Type B pancreatic cell (in vitro differentiated cells): ENCODE data around the gene SEMA3E. TPM values are rescaled to one million over a fixed set of nuclear protein-coding genes. Genes with fewer than 3 reads are reported as not detected.

Experiments
- DNase-seq: peaks from one replicate; pipeline ENCODE4 v3.0.0; 2021; ENCODE audit warnings: mixed read lengths; ENCODE audit not compliant: unreplicated experiment; ENCODE audit errors: extremely low spot score
- H3K27ac Mint-ChIP-seq: 2 replicates; pipeline ENCODE4 v1.8.0; 2021; ENCODE audit warnings: mild to moderate bottlenecking, mixed read lengths
- H3K27me3 Mint-ChIP-seq: 2 replicates; pipeline ENCODE4 v1.8.0; 2021; ENCODE audit warnings: mixed read lengths
- H3K36me3 Mint-ChIP-seq: 2 replicates; pipeline ENCODE4 v1.8.0; 2021; ENCODE audit warnings: mixed read lengths
- H3K4me1 Mint-ChIP-seq: one replicate; pipeline ENCODE4 v1.8.0; 2021; ENCODE audit warnings: mixed read lengths; ENCODE audit not compliant: unreplicated experiment
- H3K4me3 Mint-ChIP-seq: 2 replicates; pipeline ENCODE4 v1.8.0; 2021; ENCODE audit warnings: mild to moderate bottlenecking, mixed read lengths
- H3K9me3 Mint-ChIP-seq: 2 replicates; pipeline ENCODE4 v1.8.0; 2021; ENCODE audit warnings: mixed read lengths
- total RNA-seq: library from RNA; stranded (reverse); gene quantifications from 2 replicates; pipeline ENCODE4 v1.2.1, GENCODE V29; 2021; ENCODE audit warnings: low replicate concordance
- TF ChIP-seq, protein P1 (sequence below): fragments of 200-600 bp; sonication (generic); conservative IDR thresholded peaks from 2 replicates; pipeline ENCODE4 v1.5.0; 2021; ENCODE audit warnings: antibody characterized with exemption, mild to moderate bottlenecking

Gene SEMA3E
- total RNA-seq, 1 donor from 2014 or later, result 27.7 TPM

DNA sequence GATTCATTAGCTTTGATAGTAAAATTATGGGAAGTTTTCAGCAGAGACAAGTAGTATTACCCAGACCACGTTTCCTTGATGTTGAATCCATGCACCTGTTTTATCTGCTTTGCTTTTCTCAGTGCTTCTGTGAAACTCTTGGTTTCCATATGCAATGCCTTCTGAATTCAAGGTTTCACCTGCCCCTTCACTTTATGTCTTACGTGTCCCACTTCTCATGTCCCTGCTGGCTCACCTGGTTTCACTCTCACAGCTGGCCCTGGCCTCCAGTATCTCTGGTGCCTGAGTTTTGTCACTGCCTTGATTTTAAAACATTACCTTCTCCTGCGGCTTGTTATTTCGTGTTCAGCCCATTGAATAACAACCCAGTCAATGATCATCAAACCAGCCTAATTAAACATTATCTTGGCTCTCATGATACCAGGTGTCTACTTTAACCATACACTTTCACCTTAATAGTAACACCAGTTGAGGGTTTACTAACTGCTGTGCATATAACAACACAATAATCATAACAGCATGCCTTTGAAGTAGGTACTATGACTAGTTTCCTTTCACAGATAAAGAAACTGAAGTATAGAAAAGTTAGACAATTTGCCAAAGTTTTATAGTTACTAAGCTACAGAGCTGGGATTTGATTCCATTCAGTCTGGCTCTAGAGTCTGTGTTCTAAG lies 310.5 kb downstream of the SEMA3E start:
- no peaks in the 10 kb centered on the region for H3K36me3 Mint-ChIP-seq
- TF ChIP-seq, protein P1, sequence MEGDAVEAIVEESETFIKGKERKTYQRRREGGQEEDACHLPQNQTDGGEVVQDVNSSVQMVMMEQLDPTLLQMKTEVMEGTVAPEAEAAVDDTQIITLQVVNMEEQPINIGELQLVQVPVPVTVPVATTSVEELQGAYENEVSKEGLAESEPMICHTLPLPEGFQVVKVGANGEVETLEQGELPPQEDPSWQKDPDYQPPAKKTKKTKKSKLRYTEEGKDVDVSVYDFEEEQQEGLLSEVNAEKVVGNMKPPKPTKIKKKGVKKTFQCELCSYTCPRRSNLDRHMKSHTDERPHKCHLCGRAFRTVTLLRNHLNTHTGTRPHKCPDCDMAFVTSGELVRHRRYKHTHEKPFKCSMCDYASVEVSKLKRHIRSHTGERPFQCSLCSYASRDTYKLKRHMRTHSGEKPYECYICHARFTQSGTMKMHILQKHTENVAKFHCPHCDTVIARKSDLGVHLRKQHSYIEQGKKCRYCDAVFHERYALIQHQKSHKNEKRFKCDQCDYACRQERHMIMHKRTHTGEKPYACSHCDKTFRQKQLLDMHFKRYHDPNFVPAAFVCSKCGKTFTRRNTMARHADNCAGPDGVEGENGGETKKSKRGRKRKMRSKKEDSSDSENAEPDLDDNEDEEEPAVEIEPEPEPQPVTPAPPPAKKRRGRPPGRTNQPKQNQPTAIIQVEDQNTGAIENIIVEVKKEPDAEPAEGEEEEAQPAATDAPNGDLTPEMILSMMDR, result no peak
- no peaks in the 10 kb centered on the region for H3K9me3 Mint-ChIP-seq
- no peaks in the 10 kb centered on the region for H3K4me1 Mint-ChIP-seq
- H3K27ac Mint-ChIP-seq, result no peak overlapping the region
- H3K27me3 Mint-ChIP-seq, result no peaks in the 10 kb centered on the region
- no peak for DNase-seq
- H3K4me3 Mint-ChIP-seq, result no peak overlapping the region

DNA sequence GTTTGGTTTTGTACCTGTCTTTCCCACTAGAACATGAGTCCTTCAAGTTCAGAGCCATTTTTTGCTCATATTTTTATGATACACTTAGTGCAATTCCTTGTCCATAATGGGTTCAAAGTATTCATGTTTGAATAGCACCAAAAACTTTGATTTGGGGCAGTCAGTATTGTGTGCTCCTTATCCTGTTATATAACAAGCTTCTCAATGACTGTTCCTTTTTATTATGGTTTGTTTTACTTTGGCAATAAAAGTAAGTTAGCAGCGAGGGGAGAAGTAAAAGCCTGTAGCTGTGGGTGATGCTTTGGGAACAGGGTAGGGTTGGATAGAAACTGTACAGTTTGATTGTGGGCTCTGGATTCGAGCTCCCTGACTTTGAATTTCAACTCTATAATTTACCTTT lies 311.9 kb downstream of the SEMA3E start:
- Mint-ChIP-seq H3K36me3 (no peaks in the 10 kb centered on the region), H3K27me3 (no peaks in the 10 kb centered on the region), H3K4me1 (no peaks in the 10 kb centered on the region), H3K4me3 (no peak overlapping the region), H3K27ac (no peak overlapping the region), H3K9me3 (no peaks in the 10 kb centered on the region)
- no peak for DNase-seq
- TF ChIP-seq, protein P1, result no peak

DNA sequence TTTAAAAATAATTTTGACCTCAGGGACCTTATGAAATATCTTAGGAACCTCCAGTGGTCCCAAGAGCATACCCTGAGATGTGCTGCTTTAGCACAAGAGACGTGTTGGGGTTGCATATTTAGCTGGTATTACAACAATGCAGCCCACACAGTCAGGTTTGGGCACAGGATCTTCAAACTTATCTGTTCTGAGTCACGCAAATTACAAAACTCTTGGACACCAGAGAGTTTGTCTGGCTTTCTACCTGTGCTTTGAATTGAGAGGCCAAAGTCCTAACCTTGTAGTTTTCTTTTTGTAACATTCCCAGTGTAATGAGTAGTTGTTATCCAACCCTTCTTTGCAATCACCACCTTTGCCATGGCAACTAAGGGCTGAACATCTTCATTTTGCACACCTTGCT lies 322.7 kb downstream of the SEMA3E start:
- H3K4me3 Mint-ChIP-seq, result no peak overlapping the region
- no peaks in the 10 kb centered on the region for H3K9me3 Mint-ChIP-seq
- TF ChIP-seq, protein P1, result no peak
- no peak for DNase-seq
- no peaks in the 10 kb centered on the region for H3K27me3 Mint-ChIP-seq
- no peaks in the 10 kb centered on the region for H3K36me3 Mint-ChIP-seq
- H3K4me1 Mint-ChIP-seq, result no peaks in the 10 kb centered on the region
- no peak overlapping the region for H3K27ac Mint-ChIP-seq

DNA sequence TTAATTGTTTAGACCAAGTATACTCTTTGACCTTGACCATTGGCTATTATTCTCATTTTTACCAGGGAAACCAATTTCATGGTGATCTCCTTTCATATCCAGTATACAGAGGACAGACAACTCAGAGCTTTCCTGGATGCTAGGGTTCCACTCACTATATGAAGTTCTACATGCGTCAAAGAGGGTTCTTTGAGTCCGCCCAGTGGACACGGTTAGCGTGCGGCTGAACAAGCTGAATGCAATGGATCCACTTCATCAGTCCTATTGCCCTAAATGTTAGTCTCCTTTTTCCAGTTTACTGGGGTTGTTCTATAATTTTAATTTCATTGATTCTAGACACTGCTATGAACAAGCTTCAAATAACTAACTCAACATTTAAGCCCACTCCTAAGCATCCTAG lies 323.9 kb downstream of the SEMA3E start:
- H3K36me3 Mint-ChIP-seq, result no peaks in the 10 kb centered on the region
- TF ChIP-seq, protein P1, result no peak
- no peak overlapping the region for H3K4me3 Mint-ChIP-seq
- DNase-seq, result no peak
- H3K9me3 Mint-ChIP-seq, result no peaks in the 10 kb centered on the region
- H3K27me3 Mint-ChIP-seq, result no peaks in the 10 kb centered on the region
- H3K4me1 Mint-ChIP-seq, result no peaks in the 10 kb centered on the region
- H3K27ac Mint-ChIP-seq, result no peak overlapping the region

DNA sequence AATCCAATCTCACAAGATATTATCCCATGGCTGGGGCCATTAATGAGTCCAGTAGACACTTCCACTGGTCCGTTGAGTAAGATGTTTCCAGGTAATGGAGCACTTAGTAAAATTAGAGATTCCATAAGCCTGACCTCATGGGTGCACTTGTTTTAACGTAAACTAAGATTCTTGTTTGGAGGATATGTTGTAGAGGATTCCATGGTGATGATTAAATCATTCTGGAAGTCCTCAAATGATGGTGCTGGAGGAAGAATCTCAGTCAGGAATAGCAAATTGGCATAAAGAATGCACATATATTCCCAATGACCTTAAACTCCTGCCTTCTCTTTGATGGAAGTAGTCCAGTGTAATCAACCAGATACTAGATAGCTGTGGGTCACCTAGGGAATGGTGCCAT lies 324.3 kb downstream of the SEMA3E start:
- Mint-ChIP-seq H3K4me3 (no peak overlapping the region), H3K27me3 (no peaks in the 10 kb centered on the region), H3K4me1 (no peaks in the 10 kb centered on the region), H3K27ac (no peak overlapping the region), H3K36me3 (no peaks in the 10 kb centered on the region), H3K9me3 (no peaks in the 10 kb centered on the region)
- TF ChIP-seq, protein P1, result no peak
- no peak for DNase-seq
